HG03558 (cell line): ENCODE measurements around the gene ARMC8.
"Not testable (repeated sequence)": the region's sequence is repeated elsewhere in the genome, so short reads cannot be mapped to it uniquely, and the experiment has no call there.

Source experiments
- ATAC-seq: cut with Tn5 transposase; IDR thresholded peaks from one replicate; pipeline ENCODE4 v1.9.1; 2021; ENCODE audit warnings: moderate number of reproducible peaks; ENCODE audit not compliant: unreplicated experiment; ENCODE audit errors: extremely low read depth

Gene ARMC8, protein sequence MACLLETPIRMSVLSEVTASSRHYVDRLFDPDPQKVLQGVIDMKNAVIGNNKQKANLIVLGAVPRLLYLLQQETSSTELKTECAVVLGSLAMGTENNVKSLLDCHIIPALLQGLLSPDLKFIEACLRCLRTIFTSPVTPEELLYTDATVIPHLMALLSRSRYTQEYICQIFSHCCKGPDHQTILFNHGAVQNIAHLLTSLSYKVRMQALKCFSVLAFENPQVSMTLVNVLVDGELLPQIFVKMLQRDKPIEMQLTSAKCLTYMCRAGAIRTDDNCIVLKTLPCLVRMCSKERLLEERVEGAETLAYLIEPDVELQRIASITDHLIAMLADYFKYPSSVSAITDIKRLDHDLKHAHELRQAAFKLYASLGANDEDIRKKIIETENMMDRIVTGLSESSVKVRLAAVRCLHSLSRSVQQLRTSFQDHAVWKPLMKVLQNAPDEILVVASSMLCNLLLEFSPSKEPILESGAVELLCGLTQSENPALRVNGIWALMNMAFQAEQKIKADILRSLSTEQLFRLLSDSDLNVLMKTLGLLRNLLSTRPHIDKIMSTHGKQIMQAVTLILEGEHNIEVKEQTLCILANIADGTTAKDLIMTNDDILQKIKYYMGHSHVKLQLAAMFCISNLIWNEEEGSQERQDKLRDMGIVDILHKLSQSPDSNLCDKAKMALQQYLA

DNA sequence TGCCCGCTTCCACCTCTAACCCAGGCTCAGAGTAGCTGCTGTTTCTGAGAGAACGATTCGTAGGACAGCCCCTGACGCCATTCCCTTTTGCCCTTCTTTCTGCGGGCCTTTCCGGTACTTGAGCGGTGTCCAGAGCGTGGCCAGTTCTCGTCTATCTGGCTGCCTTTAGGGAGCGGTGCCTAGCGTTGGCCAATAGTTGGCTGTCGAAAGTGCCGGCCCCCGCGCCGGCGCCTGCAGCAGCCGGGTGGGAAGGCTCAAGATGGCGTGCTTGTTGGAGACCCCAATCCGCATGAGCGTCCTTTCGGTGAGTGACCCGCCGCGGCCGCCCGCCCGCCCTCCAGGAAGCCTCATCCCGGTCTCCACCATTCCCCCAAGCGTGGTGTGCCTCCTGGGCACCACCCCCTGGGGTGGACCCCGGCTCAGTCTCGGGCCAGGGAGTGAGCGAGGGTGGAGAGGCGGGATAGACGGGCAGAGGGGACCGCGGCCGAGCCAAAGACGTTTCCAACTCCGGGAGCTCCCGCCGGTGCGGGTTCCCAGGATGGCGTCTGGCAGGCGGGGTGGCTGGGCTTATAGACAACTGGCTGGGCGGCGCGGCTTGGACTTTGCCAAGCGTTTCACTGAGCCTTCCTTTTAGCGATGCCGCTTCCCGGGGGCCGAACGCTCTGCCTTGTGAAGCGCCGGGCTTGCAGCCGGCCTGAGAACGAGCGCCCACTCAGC is at the start of gene ARMC8:
Gene ARMC8 (plus strand): TSS at position 6 of the 717 bp plus-strand sequence. CDS start 254 bp downstream, at position 260.
- ATAC-seq = peak; percentile 12

DNA sequence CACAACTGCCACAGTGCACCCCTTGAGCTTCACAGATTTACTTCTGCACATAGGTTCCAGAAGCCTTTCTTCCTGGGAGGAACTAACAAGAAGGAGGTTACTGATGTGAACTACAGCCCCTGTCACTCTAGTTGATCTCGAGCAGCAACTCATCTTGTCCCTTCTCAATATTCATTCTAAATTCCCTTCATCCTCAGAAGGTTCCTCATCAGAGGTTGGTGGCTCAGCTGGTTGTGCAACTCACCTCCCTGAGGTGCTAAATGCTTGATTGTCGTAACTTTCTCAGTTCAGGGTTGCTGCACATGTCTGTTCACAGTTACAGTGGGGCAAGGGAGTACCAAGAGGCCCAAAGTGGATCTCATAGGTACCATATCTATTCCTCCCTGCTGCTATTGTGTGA is 49.2 kb upstream of the ARMC8 start:
- ATAC-seq = no peak

DNA sequence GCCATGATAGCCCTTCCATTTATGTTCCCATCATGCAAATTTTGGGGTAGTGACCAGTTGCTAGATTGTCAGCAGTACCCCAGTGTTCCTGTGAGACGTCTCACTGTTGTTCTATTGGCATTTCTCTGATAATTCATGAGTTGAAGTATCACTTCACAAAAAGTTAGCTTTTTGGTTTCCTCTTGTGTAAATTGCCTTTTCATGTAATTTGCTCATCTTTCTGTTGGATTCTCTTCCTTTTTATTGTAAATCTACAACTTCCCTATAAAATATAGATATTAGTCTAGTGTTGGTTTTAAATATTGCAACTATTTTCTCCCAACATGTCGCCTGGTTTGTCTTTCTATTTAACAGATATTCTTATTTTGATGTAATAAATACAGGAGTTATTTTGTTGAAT is 47.4 kb upstream of the ARMC8 start:
- ATAC-seq = no peak

DNA sequence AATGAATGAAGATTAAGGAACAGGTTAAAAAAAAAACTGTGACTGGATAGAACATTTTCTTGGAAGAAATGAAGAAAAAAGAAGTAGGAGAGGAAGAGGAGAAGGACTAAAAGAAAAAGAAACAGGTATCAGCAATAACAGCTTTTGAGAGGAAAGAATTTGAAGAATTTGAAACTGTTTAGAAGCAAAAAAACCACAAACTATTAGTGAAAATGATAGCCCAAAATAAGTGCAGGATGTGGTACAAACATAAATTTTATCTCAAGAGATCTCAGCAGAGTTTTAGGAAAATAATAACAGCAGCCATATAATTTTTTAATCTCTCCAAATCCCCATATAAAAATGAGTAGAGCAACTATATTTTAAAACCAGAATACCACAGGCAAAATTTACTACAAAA is 46.2 kb upstream of the ARMC8 start:
- no peak for ATAC-seq

DNA sequence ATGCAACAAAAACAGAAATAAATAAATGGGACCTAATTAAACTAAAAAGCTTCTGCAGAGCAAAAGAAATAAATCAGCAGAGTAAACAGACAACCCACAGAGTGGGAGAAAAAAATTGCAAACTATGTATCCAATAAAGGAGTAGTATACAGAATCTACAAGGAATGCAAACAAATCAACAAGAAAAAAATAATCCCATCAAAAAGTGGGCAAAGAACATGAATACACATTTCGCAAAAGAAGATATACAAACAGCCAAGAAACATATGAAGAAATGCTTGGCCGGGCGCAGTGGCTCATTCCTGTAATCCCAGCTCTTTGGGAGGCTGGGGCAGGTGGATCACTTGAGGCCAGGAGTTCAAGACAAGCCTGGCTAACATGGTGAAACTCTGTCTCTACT is 44.9 kb upstream of the ARMC8 start:
- ATAC-seq = not testable (repeated sequence)

DNA sequence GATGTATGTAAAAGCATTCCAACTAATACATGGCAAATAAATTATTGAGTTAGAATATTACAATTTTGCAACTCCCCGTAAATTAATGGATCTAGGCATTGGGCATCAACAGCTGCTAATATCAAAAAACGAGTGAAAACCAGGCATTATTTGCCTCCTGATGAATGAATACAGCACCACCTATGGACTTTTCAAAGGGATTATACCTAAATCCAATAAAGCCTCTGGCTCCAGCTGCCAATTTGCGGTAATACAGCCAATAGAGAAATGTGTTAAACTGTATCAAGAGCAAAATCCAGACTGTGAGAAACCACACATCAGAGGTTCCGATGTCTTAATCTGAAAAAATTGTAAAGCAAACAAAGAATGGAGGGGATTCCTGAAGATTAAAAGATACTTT is 38.6 kb upstream of the ARMC8 start:
- no peak for ATAC-seq

DNA sequence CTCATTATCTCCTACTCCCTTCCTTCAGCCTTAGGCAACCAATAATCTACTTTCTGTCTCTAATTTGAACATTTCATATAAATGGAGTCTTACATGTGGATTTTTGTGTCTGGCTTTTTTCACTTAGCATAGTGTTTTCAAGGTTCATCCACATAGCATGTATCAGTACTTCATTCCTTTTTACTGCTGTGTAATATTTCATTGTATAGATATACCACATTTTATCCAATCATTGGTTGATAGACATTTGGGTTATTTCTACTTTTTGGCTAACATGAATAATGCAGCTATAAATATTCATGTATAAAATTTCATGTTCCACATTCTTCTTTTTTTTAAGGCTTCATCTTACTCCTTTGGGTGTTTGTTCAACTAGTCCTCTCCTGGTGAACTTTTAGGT is 32.6 kb upstream of the ARMC8 start:
- no peak for ATAC-seq

DNA sequence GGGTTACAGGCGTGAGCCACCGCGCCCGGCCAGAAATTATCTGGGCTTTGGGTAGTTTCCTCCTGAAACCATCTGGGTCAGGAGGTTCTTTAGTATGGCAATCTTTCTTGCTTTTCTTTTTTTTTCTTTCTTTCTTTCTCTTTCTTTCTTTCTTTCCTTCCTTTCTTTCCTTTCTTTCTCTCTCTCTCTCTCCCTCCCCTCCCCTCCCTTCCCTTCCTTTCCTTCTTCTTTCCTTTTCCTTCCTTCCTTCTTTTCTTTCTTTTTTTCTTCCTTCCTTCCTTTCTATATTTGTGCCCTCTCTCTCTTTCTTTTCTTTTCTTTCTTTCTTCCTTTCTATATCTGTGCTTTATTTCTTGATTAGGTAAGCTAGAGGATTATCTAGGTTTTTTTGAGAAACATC is 29.4 kb upstream of the ARMC8 start:
- no peak for ATAC-seq

DNA sequence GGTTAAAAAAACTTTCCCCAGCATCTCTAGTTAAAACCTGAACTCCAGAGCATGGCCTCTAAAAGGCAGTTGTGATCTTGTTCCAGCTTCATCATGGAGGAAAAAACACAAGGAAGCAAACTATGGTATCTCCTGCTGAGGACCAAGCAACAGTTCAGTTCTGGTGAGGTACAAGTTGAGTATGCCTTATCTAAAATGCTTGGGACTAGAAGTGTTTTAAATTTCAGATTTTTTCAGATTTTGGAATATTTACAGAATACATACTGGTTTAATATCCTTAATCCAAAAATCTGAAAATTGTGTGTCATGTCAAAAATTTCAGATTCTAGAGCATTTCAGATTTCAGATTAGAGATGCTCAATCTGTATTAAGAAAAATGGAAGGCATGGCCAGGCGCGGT is 22.0 kb upstream of the ARMC8 start:
- no peak for ATAC-seq

DNA sequence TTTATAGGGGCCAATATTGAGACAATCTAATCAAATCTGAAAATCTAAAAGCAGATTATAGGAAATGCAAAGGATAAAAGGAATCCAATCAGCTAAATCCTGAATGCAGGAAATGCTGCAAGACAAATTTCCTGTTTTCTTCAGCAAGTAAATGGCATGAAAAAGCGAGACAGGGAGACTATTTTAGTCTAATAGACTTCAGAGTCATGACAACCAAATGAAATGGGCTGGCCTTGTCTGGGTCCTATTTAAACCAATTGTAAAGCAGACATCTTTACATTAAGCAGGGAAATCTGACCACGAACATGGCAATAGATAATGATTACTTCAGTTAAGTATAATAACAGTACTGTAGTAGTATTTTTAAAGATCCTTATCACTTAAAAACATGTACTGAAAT is 14.5 kb upstream of the ARMC8 start:
- ATAC-seq = no peak

DNA sequence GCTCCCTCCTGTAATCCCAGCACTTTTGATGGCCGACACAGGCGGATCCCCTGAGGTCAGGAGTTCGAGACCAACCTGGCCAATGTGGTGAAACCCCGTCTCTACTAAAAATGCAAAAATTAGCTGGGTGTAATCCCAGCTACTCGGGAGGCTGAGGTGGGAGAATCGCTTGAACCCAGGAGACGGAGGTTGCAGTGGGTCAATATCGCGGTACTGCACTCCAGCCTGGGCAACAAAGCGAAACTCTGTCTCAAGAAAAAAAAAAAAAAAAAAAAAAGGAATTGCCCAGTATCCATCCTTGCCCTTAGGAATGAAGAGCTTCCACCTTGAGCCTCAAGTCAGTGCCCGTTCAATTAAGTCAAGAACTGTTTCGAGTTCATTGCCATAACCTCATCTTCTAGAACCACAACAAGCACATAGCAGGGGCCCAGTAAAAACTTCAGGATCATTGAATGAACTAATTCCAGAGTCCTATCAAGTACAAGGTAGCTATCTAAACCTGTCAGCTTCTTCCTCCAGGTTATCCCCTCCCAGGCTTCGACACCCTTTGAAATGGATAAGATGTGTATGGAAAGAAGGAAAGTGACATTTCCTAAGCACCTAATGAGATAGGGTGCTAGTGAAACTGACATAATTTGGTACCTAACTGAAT is 13.2 kb upstream of the ARMC8 start:
- no peak for ATAC-seq

DNA sequence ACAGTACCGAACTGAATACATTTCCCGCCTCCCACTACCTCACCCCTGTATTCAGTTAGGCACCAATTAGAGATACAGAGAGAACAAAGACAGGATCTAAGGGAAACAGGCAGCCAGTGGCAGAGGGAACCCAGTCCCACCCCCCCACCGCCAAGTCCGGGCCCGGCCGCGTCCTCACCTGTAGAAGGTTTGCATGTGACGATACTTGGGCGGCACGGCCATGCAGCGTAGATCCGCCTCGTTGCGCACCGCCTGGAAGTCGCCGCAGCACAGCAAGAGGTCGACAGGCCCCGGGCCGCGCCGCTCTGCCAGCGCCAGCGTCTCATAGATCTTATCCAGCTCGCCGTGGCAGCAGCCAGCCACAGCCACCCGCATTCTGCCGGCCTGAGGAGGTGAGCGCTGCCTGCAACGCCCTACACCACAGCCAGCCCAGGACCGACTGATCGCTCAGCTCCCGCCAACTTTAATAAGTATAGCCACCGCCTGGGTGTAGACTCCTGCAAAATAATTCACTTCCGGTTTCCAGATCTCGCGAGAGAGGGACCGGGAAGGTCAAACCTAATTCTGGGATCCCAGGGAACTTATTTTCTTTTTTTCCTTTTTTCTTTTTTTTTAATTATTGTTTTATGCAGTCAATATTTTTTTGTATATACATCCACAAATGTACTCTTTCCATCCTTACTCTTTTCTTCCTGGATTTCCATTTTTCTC is 12.5 kb upstream of the ARMC8 start, which contains the start of gene DBR1:
Gene DBR1 (minus strand): TSS at position 501 of the 711 bp plus-strand sequence. CDS start 126 bp downstream, at position 375.
- ATAC-seq = peak; percentile 75

DNA sequence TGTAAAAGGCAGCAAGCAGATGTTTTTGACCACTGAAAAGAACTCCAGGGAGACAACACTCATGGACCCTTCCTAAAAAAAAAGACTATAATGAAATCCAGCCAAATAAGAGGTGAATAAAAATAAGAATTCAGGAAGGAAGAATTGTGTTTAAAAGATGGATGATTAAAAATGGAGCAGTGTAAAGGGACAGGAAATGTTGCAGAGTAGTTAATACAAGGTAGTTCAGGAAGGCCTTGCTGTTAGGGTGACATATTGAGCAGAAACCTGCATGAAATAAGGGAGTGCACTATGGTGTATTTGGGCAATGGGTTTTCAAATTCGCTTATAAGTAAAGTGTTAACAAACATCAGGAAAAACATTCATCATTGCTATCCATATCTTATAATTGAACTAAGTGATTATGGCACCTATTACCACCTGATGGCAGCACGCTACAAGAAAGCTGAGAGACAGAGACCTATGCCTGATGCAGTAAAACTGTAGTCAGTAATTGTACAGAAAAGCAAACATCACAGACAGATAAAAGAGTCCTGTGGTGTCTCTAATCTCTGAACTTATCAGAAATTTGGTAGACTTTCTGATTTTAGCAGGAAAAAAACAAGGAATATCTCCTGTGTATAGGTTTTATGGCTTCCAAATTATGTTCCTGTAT is 6.6 kb upstream of the ARMC8 start:
- peak; percentile 66 for ATAC-seq

DNA sequence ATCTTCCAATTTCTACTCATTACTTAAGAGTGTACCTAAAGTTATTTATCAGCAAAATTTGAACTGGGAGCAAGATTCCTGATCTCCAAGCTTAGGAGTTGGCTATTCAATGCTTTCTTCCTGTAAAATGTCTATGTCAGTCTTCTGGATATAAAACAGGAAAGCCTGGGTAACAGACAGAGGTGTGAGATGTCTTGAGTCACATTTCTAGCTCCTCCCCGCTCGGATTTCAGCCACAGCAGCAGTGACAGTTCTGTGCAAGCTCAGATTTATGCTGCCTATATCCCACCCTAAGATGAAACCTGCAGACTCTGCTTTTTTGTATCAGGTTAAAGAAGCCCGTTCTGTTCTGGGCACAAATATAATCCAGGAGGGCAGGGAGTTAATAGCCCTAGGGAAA is 2.1 kb upstream of the ARMC8 start:
- ATAC-seq = no peak

DNA sequence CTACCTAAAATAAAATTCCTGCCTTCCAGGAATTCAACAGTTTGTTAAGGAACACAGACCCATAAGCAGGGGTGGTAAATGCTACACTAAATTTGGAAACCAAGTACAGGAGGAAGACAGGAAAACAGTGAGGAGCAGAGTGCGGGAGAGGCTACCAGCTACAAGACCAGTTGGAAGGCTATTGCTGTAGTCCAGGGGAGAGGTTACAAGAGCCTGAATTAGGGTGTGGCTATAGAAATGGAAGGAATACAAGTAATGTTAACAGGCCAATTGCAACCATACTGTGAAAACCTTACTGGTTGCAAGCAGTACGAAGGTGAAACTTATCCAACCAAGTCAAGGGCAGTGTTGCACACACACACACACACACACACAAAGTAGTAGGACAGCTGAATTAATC is 880 bp upstream of the ARMC8 start:
- ATAC-seq = no peak

DNA sequence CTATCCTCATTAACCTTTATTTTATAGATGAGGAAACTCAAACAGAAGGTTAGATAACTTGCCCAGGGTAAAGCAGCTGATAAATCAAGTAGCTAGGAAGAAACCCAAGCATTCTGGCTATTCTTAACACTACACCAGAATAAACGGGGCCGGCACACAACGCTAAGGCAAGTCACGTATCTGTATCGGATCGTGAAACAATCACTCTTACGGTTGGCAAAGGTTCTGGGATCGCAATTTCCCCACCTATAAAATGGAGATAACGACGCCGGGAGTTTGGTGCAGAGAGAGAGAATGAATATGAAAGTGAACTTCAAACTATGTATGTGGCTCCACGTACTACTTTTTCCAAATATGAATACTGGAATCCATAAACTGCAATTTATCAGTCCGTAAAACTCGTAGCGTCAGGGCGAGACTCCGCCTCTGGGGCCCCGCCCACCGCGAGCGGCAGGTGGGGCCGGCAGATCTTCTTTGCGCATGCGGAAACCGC is 252 bp upstream of the ARMC8 start:
- ATAC-seq = peak; percentile 89

DNA sequence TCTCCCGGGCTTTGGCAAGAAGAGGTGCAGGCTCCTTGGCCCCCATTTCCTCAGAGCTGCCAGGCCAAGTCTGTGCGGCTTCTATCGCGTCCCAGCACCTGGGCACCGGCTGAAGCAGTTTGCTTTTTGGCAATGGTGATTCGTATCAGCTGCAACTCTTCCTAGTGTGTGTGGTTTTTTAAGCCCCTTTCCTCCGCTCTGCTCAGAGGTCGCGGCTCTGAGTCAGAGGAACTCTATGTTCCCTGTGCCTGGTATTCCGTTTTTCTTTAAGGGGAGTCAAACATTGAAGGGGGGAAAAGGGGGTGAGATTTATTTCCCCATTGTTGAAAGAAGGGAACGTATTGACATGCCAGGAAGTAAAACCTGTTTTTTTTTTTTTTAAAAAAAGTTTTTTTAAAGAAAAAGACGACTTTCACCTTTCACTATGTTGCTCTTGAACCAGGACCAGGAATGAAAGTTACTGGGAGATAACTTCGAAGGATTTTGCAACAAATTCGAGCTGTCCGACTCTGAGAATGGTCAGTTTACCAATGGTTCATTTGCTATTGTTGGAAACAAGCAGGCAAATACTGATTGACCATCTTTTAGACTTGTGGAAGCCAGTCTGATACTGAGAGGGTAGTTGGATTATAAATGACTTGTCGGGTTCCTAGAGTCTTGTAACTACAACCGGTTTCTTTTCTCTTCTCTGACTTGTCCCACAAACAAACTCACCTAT is 1.1 kb downstream of the ARMC8 start:
- no peak for ATAC-seq

DNA sequence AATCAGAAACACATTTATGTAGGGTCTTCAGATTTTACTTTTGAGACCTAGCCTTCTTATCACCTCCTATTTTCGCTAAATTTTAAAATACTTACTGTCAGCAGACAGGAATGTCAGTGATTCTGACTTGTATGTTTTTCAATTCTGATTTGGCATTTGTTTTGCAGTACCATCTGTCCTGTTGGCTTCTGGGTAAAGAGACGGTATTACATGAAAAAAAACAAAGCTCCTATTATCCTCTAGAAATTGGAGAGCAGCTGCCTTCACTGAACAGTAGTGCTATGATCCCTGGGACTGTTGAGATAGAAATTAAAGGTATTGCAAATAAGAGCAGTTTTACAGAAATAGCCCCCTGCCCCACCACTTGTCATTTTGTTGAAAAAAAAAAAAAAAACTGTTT is 8.4 kb downstream of the ARMC8 start:
- ATAC-seq = no peak

DNA sequence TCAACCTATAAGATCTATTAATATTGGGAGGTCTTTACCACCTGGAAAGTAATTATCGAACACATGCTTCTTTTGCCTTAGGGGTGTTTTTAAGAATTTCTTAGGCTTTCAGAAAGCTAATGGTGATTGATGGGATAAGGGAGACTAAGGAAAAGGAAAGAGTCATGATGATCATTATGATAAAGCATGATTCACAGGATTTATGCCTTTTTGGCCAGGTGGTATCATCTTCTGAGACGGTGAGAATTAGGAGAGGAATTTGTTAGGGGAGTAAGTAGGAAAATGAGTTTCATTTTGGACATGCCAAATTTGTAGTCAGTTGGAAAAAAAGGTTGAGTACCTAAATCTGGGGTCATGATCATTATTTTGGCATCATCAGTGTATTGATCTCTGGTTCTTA is 8.9 kb downstream of the ARMC8 start:
- ATAC-seq = no peak
